Fibroblast of the aortic adventitia (primary cell): ENCODE measurements around the gene ATF7IP2. TPM values are rescaled to one million over a fixed set of nuclear protein-coding genes. Genes with fewer than 3 reads are reported as not detected.
A peak's percentile ranks its signal among the peaks of the same experiment; 100 is the strongest.

Source experiments
- DNase-seq: peaks from one replicate; pipeline ENCODE4 v3.0.0-alpha.2; 2010; ENCODE audit warnings: low read depth
- H3K4me3 ChIP-seq: 2 replicates; pipeline ENCODE4 v1.5.1; 2011; ENCODE audit warnings: low read depth, mild to moderate bottlenecking, control low read depth, low read length, moderate library complexity
- CTCF ChIP-seq: IDR thresholded peaks from 2 replicates; pipeline ENCODE4 v1.5.1; 2011; ENCODE audit warnings: mild to moderate bottlenecking, low read length, control low read depth, inconsistent platforms; ENCODE audit not compliant: insufficient read depth
- total RNA-seq: library from RNA; depleted of rRNA; stranded (reverse); fragments of >200 nt; gene quantifications from 2 replicates; pipeline ENCODE4 v1.2.3, GENCODE V29; 2012; ENCODE audit warnings: low replicate concordance

ATF7IP2 gene
- total RNA-seq, 1 donor, result 1.1 TPM

GRCh38 chr16:10490141-10490540 lies 104.3 kb downstream of the ATF7IP2 start:
- H3K4me3 ChIP-seq, result no peak overlapping the region
- no peak for TF ChIP-seq CTCF
- DNase-seq, result peak; percentile 49

GRCh38 chr16:10493276-10493675 lies 107.4 kb downstream of the ATF7IP2 start:
- no peak overlapping the region for H3K4me3 ChIP-seq
- DNase-seq, result no peak
- no peak for TF ChIP-seq CTCF

GRCh38 chr16:10494343-10495030 lies 108.6 kb downstream of the ATF7IP2 start:
- no peak for DNase-seq
- no peak for TF ChIP-seq CTCF
- H3K4me3 ChIP-seq, result no peak overlapping the region

- TF ChIP-seq CTCF, result no peak
- DNase-seq, result no peak
- H3K4me3 ChIP-seq, result no peak overlapping the region
Observed at GRCh38 chr16:10495031-10495345, 109.1 kb downstream of the ATF7IP2 start.

- no peak overlapping the region for H3K4me3 ChIP-seq
- DNase-seq, result no peak
- TF ChIP-seq CTCF, result no peak
Observed at GRCh38 chr16:10497132-10498101, 111.6 kb downstream of the ATF7IP2 start.

GRCh38 chr16:10500582-10500981 lies 114.7 kb downstream of the ATF7IP2 start:
- no peak overlapping the region for H3K4me3 ChIP-seq
- DNase-seq, result no peak
- TF ChIP-seq CTCF, result no peak
